ACC112 (cell line): ENCODE data around the gene HRCT1.
"Not testable (repeated sequence)": the region's sequence is repeated elsewhere in the genome, so short reads cannot be mapped to it uniquely, and the experiment has no call there.

Source experiments
- H2AFZ ChIP-seq: fragments of 200-600 bp; sonication (generic); one replicate; pipeline ENCODE4 v1.6.0; 2017; ENCODE audit warnings: antibody characterized with exemption, low read length; ENCODE audit not compliant: unreplicated experiment
- H3K27ac ChIP-seq: fragments of 200-600 bp; sonication (generic); 2 replicates; pipeline ENCODE4 v1.5.1; 2014; ENCODE audit warnings: low read depth, mild to moderate bottlenecking, antibody characterized with exemption, low read length, moderate library complexity
- H3K27me3 ChIP-seq: fragments of 200-600 bp; sonication (generic); 2 replicates; pipeline ENCODE4 v1.6.1; 2014; ENCODE audit warnings: mild to moderate bottlenecking, antibody characterized with exemption, low read length, moderate library complexity, mixed read lengths; ENCODE audit not compliant: insufficient read depth
- H3K36me3 ChIP-seq: fragments of 200-600 bp; sonication (generic); 2 replicates; pipeline ENCODE4 v1.6.1; 2016; ENCODE audit warnings: mild to moderate bottlenecking, antibody characterized with exemption, low read length, moderate library complexity, mixed read lengths; ENCODE audit not compliant: insufficient read depth
- H3K4me1 ChIP-seq: fragments of 200-600 bp; sonication (generic); one replicate; pipeline ENCODE4 v1.6.1; 2016; ENCODE audit warnings: low read length, mixed read lengths; ENCODE audit not compliant: insufficient read depth, unreplicated experiment, control insufficient read depth
- H3K4me3 ChIP-seq: fragments of 200-600 bp; sonication (generic); 2 replicates; pipeline ENCODE4 v1.5.1; 2014; ENCODE audit warnings: mild to moderate bottlenecking, low read depth, low read length
- H3K79me2 ChIP-seq: fragments of 200-600 bp; sonication (generic); one replicate; pipeline ENCODE4 v1.6.0; 2016; ENCODE audit warnings: low read length; ENCODE audit not compliant: control insufficient read depth, unreplicated experiment, insufficient read depth

Gene HRCT1

DNA sequence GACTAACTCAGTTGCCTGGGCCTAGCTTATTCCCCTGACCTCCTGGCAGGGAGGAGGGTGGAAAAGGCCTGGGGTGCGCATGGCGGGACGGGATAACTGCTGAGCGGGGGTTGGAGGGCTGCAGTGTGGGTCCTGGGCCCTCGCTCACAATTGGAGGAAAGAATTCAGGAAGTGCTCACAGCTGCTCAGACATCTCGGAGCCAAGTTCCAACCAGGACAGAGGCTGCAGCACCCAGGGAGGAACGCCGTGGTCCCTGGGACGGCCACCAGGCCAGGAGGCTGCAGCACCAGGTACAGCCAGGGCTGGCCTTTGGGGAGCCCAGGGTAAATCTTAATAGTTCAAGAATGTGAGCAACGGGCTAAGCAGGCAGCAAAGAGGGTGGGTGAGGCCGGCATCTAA lies 3.3 kb downstream of the HRCT1 start, which contains the start of gene SPAAR:
TSS of gene SPAAR (plus strand) at position 217 of the 400 bp plus-strand sequence. CDS start 974 bp downstream, outside the sequence.
- Histone ChIP-seq H3K36me3 (no peaks in the 10 kb centered on the region), H2AFZ (peak within 1 kb of the TSS; percentile 12), H3K79me2 (no peaks in the 10 kb centered on the region), H3K4me1 (peaks cover 68% of the 10 kb centered on the region), H3K27me3 (no peaks in the 10 kb centered on the region), H3K27ac (peak within 1 kb of the TSS; percentile 99), H3K4me3 (peak within 1 kb of the TSS; percentile 28)

DNA sequence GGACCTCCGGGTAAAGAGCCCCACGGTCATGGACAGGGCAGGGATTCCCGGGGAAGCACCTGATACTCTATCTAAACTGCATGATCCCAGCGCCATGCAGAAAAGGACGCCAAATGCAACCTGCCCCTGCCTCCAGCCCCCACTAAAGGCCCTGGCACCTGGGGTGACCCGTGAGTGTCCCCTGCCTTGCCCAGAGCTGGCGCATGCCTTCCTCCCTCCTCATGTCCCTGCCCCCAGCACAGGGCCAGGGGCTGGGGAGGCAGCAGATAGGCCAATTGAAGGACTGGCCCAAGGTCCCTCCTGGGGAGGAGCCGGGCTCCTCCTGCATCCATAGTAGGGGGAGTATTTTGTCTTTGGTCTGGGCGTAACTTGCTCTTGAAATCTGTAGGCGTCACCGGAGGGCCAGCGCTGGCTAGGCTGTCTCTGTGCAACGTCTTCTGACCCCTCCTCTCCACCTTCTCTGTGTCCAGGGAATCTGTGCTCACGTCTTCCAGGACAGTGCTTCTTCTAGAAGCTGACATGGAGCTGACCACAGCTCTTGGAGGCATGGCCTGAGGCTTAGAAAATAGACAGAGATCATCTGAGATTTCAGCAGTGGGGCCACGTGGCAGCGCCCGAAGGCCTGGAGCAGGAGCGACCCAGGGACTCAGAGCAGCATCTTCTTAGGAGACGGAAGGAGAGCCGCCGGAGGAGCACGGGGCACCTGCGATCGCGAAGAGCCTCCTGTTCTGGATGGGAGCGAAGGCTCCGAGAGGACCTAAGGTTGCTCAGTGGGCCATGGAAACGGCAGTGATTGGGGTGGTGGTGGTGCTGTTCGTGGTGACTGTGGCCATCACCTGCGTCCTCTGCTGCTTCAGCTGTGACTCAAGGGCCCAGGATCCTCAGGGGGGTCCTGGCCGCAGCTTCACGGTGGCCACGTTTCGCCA lies 3.9 kb downstream of the HRCT1 start:
- no peak overlapping the region for H2AFZ ChIP-seq

DNA sequence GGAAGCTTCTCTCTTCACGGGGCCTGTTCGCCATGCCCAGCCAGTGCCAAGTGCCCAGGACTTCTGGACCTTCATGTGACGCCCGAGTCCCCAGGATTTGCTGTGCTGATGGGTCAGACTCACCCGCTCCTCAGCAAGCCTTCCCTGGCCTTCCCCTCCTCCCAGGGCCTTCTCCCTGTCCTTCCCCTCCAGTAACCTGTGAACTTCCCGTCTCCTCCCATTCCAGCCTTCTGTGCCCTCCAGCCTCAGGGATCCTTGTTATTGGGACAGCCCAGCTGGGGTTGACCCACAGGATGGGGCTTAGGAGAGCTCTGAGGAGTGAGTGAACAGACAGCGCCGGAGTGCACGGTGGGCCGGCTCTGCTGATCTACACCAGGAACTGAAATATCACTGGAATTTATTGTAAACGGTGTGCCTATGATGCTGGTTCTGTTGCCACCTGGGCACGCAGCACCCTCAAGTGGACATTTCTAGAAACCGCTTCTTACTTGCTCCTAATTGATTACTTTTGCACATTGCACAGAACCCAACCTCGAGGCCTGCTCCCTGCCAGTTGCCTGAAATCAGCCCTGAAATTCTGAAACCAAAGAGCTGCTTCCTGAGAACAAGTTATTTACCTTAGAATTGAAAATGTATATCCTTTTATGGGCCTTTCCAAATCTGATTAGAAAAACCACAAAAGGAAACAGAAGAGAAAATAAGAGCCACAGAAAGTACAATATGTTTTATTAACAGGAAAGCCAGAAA lies 4.8 kb downstream of the HRCT1 start:
- peak overlapping the region; percentile 15; the same call in 1 of the 2 replicates for H3K27ac ChIP-seq
- H3K79me2 ChIP-seq, result no peaks in the 10 kb centered on the region
- peak overlapping the region; percentile 61 for H2AFZ ChIP-seq
- H3K4me3 ChIP-seq, result no peak overlapping the region
- H3K36me3 ChIP-seq, result no peaks in the 10 kb centered on the region
- no peaks in the 10 kb centered on the region for H3K27me3 ChIP-seq
- H3K4me1 ChIP-seq, result peaks cover 53% of the 10 kb centered on the region

More for the DNA sequence above, 3.9 kb downstream of the HRCT1 start:
- no peak overlapping the region for H3K4me3 ChIP-seq
- H3K27me3 ChIP-seq, result no peaks in the 10 kb centered on the region
- no peaks in the 10 kb centered on the region for H3K79me2 ChIP-seq
- H3K4me1 ChIP-seq, result peaks cover 61% of the 10 kb centered on the region
- H3K36me3 ChIP-seq, result no peaks in the 10 kb centered on the region
- peak overlapping the region; percentile 99 for H3K27ac ChIP-seq

DNA sequence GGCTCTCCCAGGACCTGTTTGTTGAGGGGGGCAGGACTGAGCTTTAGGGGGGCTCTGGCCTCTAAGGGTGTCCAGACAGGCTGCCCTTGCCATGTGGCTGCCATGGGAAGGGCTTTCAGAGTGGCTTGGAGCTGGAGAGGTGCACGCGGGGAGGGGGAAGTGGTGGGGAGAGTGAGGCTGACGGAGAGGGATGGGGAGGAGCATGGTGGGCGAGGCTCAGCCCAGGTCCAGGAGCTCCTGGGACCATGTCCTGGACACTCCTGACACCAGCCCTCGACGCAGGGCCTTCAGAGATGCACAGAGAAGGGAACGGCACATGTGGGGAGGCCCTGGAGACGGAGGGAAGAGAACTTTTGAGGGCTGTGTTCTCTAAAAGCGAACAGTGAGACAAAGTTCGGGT lies 5.7 kb downstream of the HRCT1 start:
- H3K79me2 ChIP-seq, result no peaks in the 10 kb centered on the region
- H3K4me3 ChIP-seq, result no peak overlapping the region
- H2AFZ ChIP-seq, result peak overlapping the region; percentile 61
- no peaks in the 10 kb centered on the region for H3K27me3 ChIP-seq
- H3K36me3 ChIP-seq, result no peaks in the 10 kb centered on the region
- H3K27ac ChIP-seq, result no peak overlapping the region
- peaks cover 44% of the 10 kb centered on the region for H3K4me1 ChIP-seq

DNA sequence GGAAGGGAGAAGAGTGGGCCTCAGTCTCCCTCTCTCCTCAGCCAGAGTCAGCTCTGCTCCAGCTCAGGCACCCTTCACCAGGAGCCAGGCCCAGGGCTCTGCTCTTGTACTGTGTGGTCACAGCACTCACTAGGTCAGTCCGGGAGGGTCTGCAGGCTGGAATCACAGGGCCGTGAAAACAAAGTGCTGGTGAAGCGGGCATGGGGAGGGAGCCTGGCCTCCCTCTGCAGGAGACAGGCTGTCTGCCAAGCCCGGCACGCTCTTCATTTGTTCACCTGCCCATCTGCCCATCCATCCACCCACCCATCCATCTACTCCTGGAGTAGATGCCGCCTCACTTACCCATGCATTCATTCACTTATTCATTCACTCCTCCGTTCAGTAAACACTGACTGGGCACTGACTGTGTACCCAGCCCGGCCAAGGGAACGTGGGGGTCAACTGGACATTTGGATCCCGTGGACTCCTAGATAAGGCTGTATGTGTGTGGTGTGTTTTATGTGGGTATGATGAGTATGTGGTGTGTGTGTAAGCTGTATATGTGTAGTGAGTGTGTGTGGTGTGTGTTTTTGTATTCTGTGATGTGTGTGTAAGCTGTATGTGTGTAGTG lies 6.9 kb downstream of the HRCT1 start:
- no peak overlapping the region for H3K4me3 ChIP-seq
- no peak overlapping the region for H2AFZ ChIP-seq
- no peak overlapping the region for H3K27ac ChIP-seq
- no peaks in the 10 kb centered on the region for H3K36me3 ChIP-seq
- no peaks in the 10 kb centered on the region for H3K27me3 ChIP-seq
- no peaks in the 10 kb centered on the region for H3K79me2 ChIP-seq
- peaks cover 33% of the 10 kb centered on the region for H3K4me1 ChIP-seq

DNA sequence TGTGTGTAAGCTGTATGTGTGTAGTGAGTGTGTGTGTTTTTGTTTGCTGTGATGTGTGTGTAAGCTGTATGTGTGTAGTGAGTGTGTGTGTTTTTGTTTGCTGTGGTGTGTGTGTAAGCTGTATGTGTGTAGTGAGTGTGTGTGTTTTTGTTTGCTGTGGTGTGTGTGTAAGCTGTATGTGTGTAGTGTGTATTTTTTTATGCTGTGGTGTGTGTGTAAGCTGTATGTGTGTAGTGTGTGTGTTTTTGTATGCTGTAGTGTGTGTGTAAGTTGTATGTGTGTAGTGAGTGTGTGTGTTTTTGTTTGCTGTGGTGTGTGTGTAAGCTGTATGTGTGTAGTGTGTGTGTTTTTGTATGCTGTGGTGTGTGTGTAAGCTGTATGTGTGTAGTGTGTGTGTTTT lies 7.4 kb downstream of the HRCT1 start:
- not testable (repeated sequence) for H3K27me3 ChIP-seq, H3K27ac ChIP-seq, H3K36me3 ChIP-seq, H3K79me2 ChIP-seq, H3K4me3 ChIP-seq, H2AFZ ChIP-seq
- peaks cover 29% of the 10 kb centered on the region for H3K4me1 ChIP-seq

DNA sequence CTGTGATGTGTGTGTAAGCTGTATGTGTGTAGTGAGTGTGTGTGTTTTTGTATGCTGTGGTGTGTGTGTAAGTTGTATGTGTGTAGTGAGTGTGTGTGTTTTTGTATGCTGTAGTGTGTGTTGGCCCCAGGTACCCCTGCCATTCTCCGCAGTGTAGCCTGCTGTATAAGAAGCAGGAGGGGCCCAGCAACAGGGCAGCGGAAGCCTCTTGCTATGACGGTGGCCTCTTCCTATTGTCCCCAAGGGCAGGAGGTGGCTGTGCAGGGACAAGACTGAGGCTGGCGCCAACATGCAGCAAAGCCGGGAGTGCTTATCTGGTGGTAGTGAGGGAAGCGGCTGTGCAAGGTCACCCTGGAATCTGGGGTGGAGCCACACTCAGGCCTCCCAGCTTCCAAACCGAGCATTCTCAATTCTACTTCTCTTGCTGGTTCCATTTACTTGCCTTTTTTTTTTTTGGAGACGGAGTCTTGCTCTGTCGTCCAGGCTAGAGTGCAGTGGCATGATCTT lies 8.4 kb downstream of the HRCT1 start:
- Histone ChIP-seq H3K4me1 (peaks cover 19% of the 10 kb centered on the region), H3K36me3 (no peaks in the 10 kb centered on the region), H3K79me2 (no peaks in the 10 kb centered on the region), H3K27ac (no peak overlapping the region), H3K4me3 (no peak overlapping the region), H3K27me3 (no peaks in the 10 kb centered on the region), H2AFZ (no peak overlapping the region)

DNA sequence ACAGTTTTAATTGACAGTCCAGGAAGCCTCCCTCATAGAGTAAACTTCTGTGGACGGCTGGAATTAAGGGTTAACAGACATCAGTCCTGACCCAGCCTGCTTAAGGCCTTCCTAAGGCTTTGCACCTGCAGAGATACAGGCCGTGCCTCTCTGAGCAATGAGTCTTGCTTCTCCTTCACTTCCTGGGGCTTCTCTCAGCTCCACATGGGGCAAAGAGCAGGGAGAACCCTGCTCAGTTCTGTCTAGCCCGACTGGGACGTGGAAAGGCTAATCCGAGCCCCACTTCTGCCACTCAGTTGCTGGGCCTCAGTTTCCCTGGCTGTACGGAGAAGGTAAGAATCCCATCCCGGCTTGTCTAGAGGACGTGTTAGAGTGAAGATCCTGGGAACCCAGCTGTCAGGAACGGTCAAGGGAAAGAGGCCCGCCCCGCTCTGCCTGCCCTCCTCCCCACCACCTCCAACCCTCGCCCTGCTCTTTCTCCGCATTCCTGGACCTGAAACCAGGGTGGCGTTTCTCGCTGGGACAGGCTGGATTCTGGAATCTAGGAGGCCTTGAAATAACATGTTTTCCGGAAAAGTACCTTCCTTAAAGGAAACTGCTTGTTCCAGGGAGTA lies 9.8 kb downstream of the HRCT1 start:
- no peaks in the 10 kb centered on the region for H3K27me3 ChIP-seq
- H2AFZ ChIP-seq, result no peak overlapping the region
- no peak overlapping the region for H3K4me3 ChIP-seq
- H3K79me2 ChIP-seq, result no peaks in the 10 kb centered on the region
- H3K36me3 ChIP-seq, result no peaks in the 10 kb centered on the region
- H3K4me1 ChIP-seq, result peaks cover 7% of the 10 kb centered on the region
- no peak overlapping the region for H3K27ac ChIP-seq

DNA sequence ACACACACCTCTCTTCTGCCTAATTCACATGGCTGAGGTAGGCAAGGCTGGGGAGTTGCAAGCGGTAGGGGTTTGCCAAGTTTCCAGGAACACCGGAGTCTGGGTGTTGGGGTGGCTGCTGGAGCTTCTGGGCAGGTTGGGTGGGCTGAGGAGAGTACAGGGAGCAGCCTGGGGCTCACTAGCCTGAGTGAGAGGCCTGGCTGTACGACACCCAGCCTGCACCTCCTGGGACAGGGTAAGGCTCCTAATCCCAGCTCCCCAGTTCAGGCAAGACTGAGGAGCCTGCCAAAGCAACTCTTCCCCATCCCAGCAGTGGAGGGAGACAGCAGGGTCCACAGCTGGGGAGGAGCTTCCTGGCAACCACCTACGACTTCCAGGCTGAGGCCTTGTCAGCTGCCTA lies 11.3 kb downstream of the HRCT1 start:
- H3K27ac ChIP-seq, result no peak overlapping the region
- no peaks in the 10 kb centered on the region for H3K79me2 ChIP-seq

DNA sequence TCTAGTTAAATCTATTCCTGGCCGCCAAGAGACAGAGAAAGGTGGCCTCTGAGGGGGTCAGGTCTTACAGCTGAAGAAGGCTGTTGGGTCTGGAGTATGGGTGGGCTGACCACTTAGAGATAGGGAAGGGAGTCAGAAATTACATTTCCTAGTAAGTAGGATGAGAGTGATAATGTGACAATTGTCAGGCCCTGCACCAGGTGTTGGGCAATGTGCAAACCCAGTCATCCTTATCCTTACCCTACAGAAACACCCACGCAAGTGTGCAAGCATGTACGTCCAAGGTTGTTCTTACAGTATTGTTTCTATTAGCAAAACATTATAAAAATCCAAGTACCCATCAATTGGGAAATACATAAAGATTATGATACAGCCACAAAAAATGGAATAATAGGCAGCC lies 12.8 kb downstream of the HRCT1 start:
- Histone ChIP-seq H3K79me2 (no peaks in the 10 kb centered on the region), H3K4me1 (peaks cover 8% of the 10 kb centered on the region), H3K27me3 (no peaks in the 10 kb centered on the region), H2AFZ (no peak overlapping the region), H3K36me3 (no peaks in the 10 kb centered on the region), H3K27ac (no peak overlapping the region), H3K4me3 (no peak overlapping the region)

More for the DNA sequence above, 11.3 kb downstream of the HRCT1 start:
- Histone ChIP-seq H3K4me3 (no peak overlapping the region), H2AFZ (no peak overlapping the region), H3K36me3 (no peaks in the 10 kb centered on the region), H3K4me1 (no peaks in the 10 kb centered on the region), H3K27me3 (no peaks in the 10 kb centered on the region)
